Activated CD4-positive, alpha-beta T cell treated with anti-CD3 and anti-CD28 coated beads, Interleukin-2, amount 50 U/mL, for 4 hours (primary cell): ENCODE measurements around the gene ZNF883.

ENCODE experiments used
- DNase-seq, 2 experiments: peaks; one replicate each; pipeline ENCODE4 v3.0.0-alpha.2; 2020

The ZNF883 gene

DNA sequence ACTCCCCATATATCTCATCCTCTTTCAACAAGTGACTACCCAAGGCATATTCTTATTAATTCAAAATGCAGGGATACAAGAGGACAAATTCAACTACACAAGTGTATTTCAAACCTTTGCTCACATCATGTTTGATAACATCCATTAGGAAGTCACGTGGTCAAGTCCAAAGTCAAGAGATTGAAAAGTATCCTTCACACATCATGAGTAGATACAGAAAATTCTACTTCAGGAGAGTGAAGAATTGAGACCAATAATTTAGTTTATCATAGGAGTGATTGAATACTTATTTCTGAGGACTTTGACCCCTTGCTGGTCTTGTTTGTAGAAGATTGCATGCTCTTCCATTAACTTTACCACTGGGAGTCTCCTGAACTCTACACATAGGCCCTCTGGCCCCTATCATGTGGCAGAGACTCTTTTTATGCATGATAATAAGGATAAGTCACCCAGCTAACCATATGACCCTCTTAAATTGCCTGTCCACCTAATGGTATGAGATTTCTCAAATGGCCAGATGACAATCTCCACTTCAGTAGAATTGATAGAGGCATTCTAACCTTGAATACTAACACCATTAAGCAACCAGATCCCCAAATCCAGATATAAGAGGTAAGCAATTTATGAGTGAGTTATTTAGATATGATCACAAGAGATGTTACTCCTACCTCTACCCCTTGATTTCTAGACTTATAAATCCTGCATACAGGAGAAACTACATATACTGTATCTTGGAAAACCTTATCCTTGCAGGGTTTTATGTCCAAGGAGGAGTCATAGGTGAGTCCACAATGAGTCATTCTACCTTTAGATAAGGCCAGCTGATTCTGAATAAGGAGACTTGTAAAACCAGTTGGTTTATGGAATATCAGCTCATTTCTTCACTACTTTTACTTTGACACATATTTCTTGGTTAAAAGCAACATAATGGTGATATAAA is 94.7 kb downstream of the ZNF883 start:
- no peak for DNase-seq

DNA sequence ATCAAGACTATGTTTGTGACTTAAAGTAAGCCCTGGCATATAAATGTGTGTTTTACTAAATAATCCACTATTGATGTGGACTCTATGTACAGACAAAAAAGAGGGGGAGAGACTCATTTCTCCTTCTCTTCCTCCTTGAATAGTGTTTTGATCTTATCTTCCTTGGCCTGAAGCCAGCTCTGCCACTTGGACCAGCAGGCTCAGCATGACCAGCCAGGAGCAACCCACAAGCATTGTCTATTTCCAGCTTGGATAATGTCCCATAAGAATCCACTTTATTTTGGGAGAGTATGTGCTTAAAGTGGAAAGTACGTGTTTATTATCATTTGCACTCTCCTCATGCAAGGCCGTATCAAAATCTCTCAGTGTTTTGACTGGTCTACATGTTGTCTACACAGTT is 97.5 kb downstream of the ZNF883 start:
- DNase-seq, result no peak

DNA sequence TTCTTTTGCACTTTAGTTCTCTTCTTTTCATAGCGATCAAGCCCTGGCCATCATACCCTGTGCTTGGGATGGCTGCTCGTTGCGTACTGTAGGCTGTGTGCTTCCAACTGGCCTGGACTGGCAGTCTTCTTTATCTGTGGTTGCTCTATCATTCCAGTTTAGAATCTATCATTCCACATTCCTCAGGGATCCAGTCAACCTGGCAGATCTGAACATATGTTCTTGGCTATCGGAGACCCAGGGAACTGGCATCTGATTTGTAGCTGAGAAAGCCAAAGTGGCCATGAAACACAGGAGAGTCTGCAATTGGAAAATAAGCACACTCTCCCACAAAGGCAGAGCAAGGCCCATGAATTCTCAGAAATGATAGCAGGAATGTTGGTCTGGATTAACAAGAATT is 98.7 kb downstream of the ZNF883 start:
- DNase-seq, result no peak

GRCh38 chr9:112912636-112913035 is 99.4 kb downstream of the ZNF883 start:
- DNase-seq, result no peak

DNA sequence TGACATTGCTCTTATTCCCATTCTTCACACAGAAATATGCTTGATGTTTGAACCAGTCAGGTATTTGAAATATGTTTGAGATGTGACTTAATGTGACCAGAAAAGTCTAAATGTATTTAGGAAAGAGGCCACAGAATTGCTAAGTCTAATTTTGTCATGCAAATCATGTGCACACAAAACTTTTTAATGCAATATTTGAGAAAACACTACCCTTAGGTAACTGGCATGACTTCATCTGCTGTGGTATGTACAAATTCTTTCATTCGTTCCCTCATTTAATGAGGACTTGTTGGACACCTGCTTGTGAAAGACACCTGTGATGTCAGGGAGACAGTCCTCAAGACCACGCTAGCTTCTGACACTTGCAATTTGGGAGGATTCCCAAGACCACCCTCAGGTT is 100.3 kb downstream of the ZNF883 start:
- DNase-seq, result no peak
